K562 (cell line): ENCODE measurements around the gene PRXL2A. TPM values are rescaled to one million over a fixed set of nuclear protein-coding genes. Genes with fewer than 3 reads are reported as not detected.

Experiments used
- ATAC-seq: fragments of 200-7000 bp; cut with Tn5 transposase; 3 replicates; pipeline ENCODE4 v1.9.1; 2020; ENCODE audit warnings: moderate library complexity
- BruUV-seq: library from RNA; stranded (reverse); fragments of 400-500 nt; replicated peaks from 2 replicates; lab custom pipeline; 2021; lab: Mats Ljungman, UMichigan
- CTCF ChIA-PET: fragments of 300-600 bp; formaldehyde crosslinking; extraction: SDS; loops from one replicate; lab custom pipeline; 2021; ENCODE audit warnings: low intra/inter-chr PET ratio; lab: Yijun Ruan, JAX
- POLR2A ChIA-PET: fragments of 300-600, 350-650 bp; sonication (Branson Sonifier 250); formaldehyde crosslinking; extraction: SDS; loops from one replicate; lab custom pipeline; 2021; ENCODE audit warnings: antibody characterized with exemption, inconsistent platforms; lab: Yijun Ruan, JAX
- DNase-seq, 4 experiments: peaks; one replicate each; pipeline versions ENCODE4 v3.0.0 to v3.0.0-alpha.2; 2011 to 2018; ENCODE audit warnings: low spot score in 3 of 4, mixed read lengths in 3 of 4; ENCODE audit errors: extremely low read depth in 1 of 4
- FAIRE-seq: peaks from 2 replicates; lab custom pipeline; 2011; peaks lifted over from hg19 to GRCh38; lab: Jason Lieb, UNC
- H2AFZ ChIP-seq: 2 replicates; pipeline ENCODE4 v1.6.0; 2011; ENCODE audit warnings: low read depth, low read length, control low read depth, inconsistent platforms
- H3K27ac ChIP-seq: fragments of 200-600 bp; 3 replicates; pipeline ENCODE4 v1.8.0; 2011; ENCODE audit warnings: low read depth, mild to moderate bottlenecking, control low read depth, inconsistent platforms, low read length, moderate library complexity, mixed read lengths; ENCODE audit errors: extremely low read depth
- H3K27me3 ChIP-seq, 2 experiments: fragments of 300-600 bp in 1 of 2; 2 replicates in 1 of 2; 3 replicates in 1 of 2; pipeline versions ENCODE4 v1.6.0 to v1.8.0; 2011; ENCODE audit warnings: inconsistent platforms in 2 of 2, low read length in 2 of 2, mild to moderate bottlenecking in 1 of 2, mixed read lengths in 1 of 2, moderate library complexity in 1 of 2; ENCODE audit not compliant: control insufficient read depth in 2 of 2, insufficient read depth in 2 of 2
- H3K36me3 ChIP-seq: fragments of 300-600 bp; 3 replicates; pipeline ENCODE4 v1.8.0; 2011; ENCODE audit warnings: mild to moderate bottlenecking, low read length, inconsistent platforms; ENCODE audit not compliant: control insufficient read depth, insufficient read depth
- H3K4me1 ChIP-seq, 2 experiments: fragments of 200-600 bp in 1 of 2; replicated peaks in 1 of 2; 2 replicates in 1 of 2; 3 replicates in 1 of 2; pipeline versions ENCODE4 v1.5.1 to v1.8.0; 2011; ENCODE audit warnings: inconsistent platforms in 2 of 2, low read length in 2 of 2, mild to moderate bottlenecking in 1 of 2, mixed read lengths in 1 of 2, moderate library complexity in 1 of 2; ENCODE audit not compliant: control insufficient read depth in 2 of 2, insufficient read depth in 2 of 2
- H3K4me2 ChIP-seq: 2 replicates; pipeline ENCODE4 v1.6.1; 2011; ENCODE audit warnings: low read length, control low read depth, inconsistent platforms, mixed read lengths; ENCODE audit not compliant: insufficient read depth
- H3K4me3 ChIP-seq: fragments of 200-600 bp; sonication (generic), shearing (Covaris generic); 2 replicates; pipeline ENCODE4 v1.5.1; 2016; ENCODE audit warnings: control low read depth, inconsistent platforms
- H3K79me2 ChIP-seq: fragments of 200-600 bp; 3 replicates; pipeline ENCODE4 v1.8.0; 2011; ENCODE audit warnings: low read length, inconsistent platforms; ENCODE audit not compliant: control insufficient read depth, insufficient read depth
- H3K9ac ChIP-seq, 2 experiments: 2 replicates each; pipeline versions ENCODE4 v1.6.0 to v1.6.1; 2011; ENCODE audit warnings: low read depth in 2 of 2, low read length in 2 of 2, control low read depth in 1 of 2, inconsistent platforms in 1 of 2, mild to moderate bottlenecking in 1 of 2, mixed read lengths in 1 of 2; ENCODE audit not compliant: insufficient read depth in 1 of 2
- H3K9me1 ChIP-seq: one replicate; pipeline ENCODE4 v1.6.0; 2011; ENCODE audit warnings: inconsistent platforms, mild to moderate bottlenecking, low read length, moderate library complexity; ENCODE audit not compliant: control insufficient read depth, insufficient read depth
- H3K9me3 ChIP-seq: replicated peaks from 2 replicates; pipeline ENCODE4 v1.5.1; 2011; ENCODE audit warnings: low read depth, low read length, inconsistent platforms; ENCODE audit not compliant: control insufficient read depth, insufficient read depth
- H4K20me1 ChIP-seq: replicated peaks from 2 replicates; pipeline ENCODE4 v1.6.1; 2011; ENCODE audit warnings: low read length, inconsistent platforms, mixed read lengths; ENCODE audit not compliant: control insufficient read depth, insufficient read depth
- BRF2 ChIP-seq: IDR thresholded peaks from 3 replicates; pipeline ENCODE4 v1.6.1; 2011; ENCODE audit warnings: borderline replicate concordance, mild to moderate bottlenecking; ENCODE audit not compliant: insufficient read length, insufficient read depth
- CHD2 ChIP-seq: IDR thresholded peaks from 2 replicates; pipeline ENCODE4 v1.6.1; 2011; ENCODE audit warnings: low read depth, low read length
- EP300 ChIP-seq: IDR thresholded peaks from 2 replicates; pipeline ENCODE4 v1.6.1; 2012; ENCODE audit warnings: low read length, improper control_type of control experiment
- ETV6 ChIP-seq, 3 experiments: fragments of 150-350 bp in 1 of 3; sonication (generic) in 1 of 3; formaldehyde crosslinking in 1 of 3; IDR thresholded peaks; 2 replicates each; pipeline versions ENCODE4 v1.6.1 to v1.8.0; 2014 to 2022; ENCODE audit warnings: borderline replicate concordance in 2 of 3, low read depth in 2 of 3, antibody characterized with exemption in 1 of 3, low read length in 1 of 3, mild to moderate bottlenecking in 1 of 3, missing genetic modification reagents in 1 of 3
- EWSR1 ChIP-seq: fragments of 450-650 bp; IDR thresholded peaks from 2 replicates; pipeline ENCODE4 v1.6.1; 2018; ENCODE audit warnings: borderline replicate concordance, mild to moderate bottlenecking, low read depth, moderate library complexity; ENCODE audit not compliant: partially characterized antibody
- FOXM1 ChIP-seq, 2 experiments: fragments of 450-650 bp in 1 of 2; sonication (generic) in 1 of 2; formaldehyde crosslinking in 1 of 2; IDR thresholded peaks; 2 replicates each; pipeline versions ENCODE4 v1.6.1 to v1.9.0; 2017 to 2022; ENCODE audit warnings: low read depth in 2 of 2, mild to moderate bottlenecking in 2 of 2, missing genetic modification reagents in 1 of 2, moderate library complexity in 1 of 2
- HOXB6 ChIP-seq: fragments of 250-450 bp; sonication (Bioruptor Pico); IDR thresholded peaks from 2 replicates; pipeline ENCODE4 v1.5.1; 2022; ENCODE audit warnings: mild to moderate bottlenecking, borderline replicate concordance
- NCOA2 ChIP-seq, 2 experiments: fragments of 450-650 bp; IDR thresholded peaks; 2 replicates each; pipeline ENCODE4 v1.6.1; 2018; ENCODE audit warnings: mild to moderate bottlenecking in 2 of 2, moderate library complexity in 1 of 2; ENCODE audit not compliant: partially characterized antibody in 2 of 2
- RFX1 ChIP-seq: fragments of 450-650 bp; IDR thresholded peaks from 2 replicates; pipeline ENCODE4 v1.6.1; 2016; ENCODE audit warnings: mild to moderate bottlenecking, moderate library complexity
- STAT5A ChIP-seq: IDR thresholded peaks from 2 replicates; pipeline ENCODE4 v1.6.1; 2012; ENCODE audit warnings: low read length, inconsistent platforms, borderline replicate concordance
- TAL1 ChIP-seq: fragments of 450-650 bp; IDR thresholded peaks from 2 replicates; pipeline ENCODE4 v1.6.1; 2016; ENCODE audit warnings: mild to moderate bottlenecking
- UBTF ChIP-seq, 2 experiments: IDR thresholded peaks; 2 replicates each; pipeline ENCODE4 v1.6.1; 2012; ENCODE audit warnings: improper control_type of control experiment in 2 of 2, low read depth in 2 of 2, low read length in 2 of 2, borderline replicate concordance in 1 of 2
- XRCC3 ChIP-seq: fragments of 450-650 bp; IDR thresholded peaks from 2 replicates; pipeline ENCODE4 v1.6.1; 2017; ENCODE audit warnings: mild to moderate bottlenecking, moderate library complexity
- ZNF75A ChIP-seq: fragments of 450-650 bp; formaldehyde crosslinking; IDR thresholded peaks from 2 replicates; pipeline ENCODE4 v1.4.0; 2020; ENCODE audit warnings: mild to moderate bottlenecking
- WGBS: fragments of 100-300 bp; shearing (Covaris generic); methylation state at CpG from one replicate; pipeline ENCODE4 v1.1.6; 2016; ENCODE audit warnings: low coverage, mixed read lengths; ENCODE audit not compliant: insufficient coverage; ENCODE audit errors: missing lambda C conversion rate; 5-methylcytosine and 5-hydroxymethylcytosine counted together
- in situ Hi-C: fragments of 300-500 bp; cut with MboI; formaldehyde crosslinking; loops from 4 replicates; pipeline ENCODE4 v1.15.0; 2018; ENCODE audit warnings: inconsistent platforms, mixed read lengths
- intact Hi-C: fragments of 100-400 bp; cut with micrococcal nuclease; formaldehyde crosslinking; loops from 2 replicates; pipeline ENCODE4 v1.14.2; 2022
- polyA plus RNA-seq, 8 experiments: library from polyadenylated mRNA; depleted of rRNA in 4 of 8; stranded (reverse) in 5 of 8; unstranded in 3 of 8; fragments of >200 nt; fragmentation: Nextera tagmentation in 2 of 8; fragmentation: Illumina TruSeq in 1 of 8; extraction: Ambion mirVana in 2 of 8; extraction: Trizol in 1 of 8; gene quantifications; 2 replicates each; pipeline versions ENCODE4 v1.2.1 to v1.2.3, GENCODE V29; 2011 to 2014; ENCODE audit warnings: inconsistent platforms in 1 of 8, missing spikeins in 1 of 8
- total RNA-seq, 7 experiments: library from RNA; depleted of rRNA in 6 of 7; stranded (reverse); fragments of >200 nt in 6 of 7; fragmentation: Illumina TruSeq in 2 of 7; extraction: Trizol in 2 of 7; gene quantifications; 2 replicates each; pipeline versions ENCODE4 v1.2.1 to v1.2.3, GENCODE V29; 2011 to 2021; ENCODE audit warnings: low replicate concordance in 1 of 7
- TF ChIP-seq, protein P1 (sequence below): sonication (generic); formaldehyde crosslinking; IDR thresholded peaks from 2 replicates; pipeline ENCODE4 v1.8.1; 2023; ENCODE audit warnings: mild to moderate bottlenecking, missing genetic modification reagents
- TF ChIP-seq, protein P2 (sequence below): fragments of 250-450 bp; sonication (Bioruptor Pico); IDR thresholded peaks from 2 replicates; pipeline ENCODE4 v1.8.0; 2021; ENCODE audit warnings: moderate library complexity, mild to moderate bottlenecking, inconsistent platforms

PRXL2A gene
- total and polyA plus RNA-seq, 9 of the 15 experiments (the other 6 are each of a cell fraction or from before 2014, with no cell fraction given), result 0.14 to 1.2 (median 0.75) TPM

- TF ChIP-seq, protein P1, sequence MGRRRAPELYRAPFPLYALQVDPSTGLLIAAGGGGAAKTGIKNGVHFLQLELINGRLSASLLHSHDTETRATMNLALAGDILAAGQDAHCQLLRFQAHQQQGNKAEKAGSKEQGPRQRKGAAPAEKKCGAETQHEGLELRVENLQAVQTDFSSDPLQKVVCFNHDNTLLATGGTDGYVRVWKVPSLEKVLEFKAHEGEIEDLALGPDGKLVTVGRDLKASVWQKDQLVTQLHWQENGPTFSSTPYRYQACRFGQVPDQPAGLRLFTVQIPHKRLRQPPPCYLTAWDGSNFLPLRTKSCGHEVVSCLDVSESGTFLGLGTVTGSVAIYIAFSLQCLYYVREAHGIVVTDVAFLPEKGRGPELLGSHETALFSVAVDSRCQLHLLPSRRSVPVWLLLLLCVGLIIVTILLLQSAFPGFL (CRISPR knock-in tag), result no peak
- TF ChIP-seq NCOA2 (IDR thresholded peaks at IDR 0.05; ENCODE audit: partially characterized antibody in 2 of 2), result no peak
- TF ChIP-seq TAL1, result no peak
- TF ChIP-seq CHD2, result no peak
- no peak for TF ChIP-seq EP300
- no peak for TF ChIP-seq BRF2
- no peak for TF ChIP-seq ETV6 (IDR thresholded peaks at IDR 0.05; ENCODE audit: borderline replicate concordance in 1 of 2, low read depth in 2 of 2, low read length in 1 of 2)
- no peak for TF ChIP-seq ETV6 (CRISPR knock-in tag; IDR thresholded peaks at IDR 0.05; ENCODE audit: borderline replicate concordance)
Measured at GRCh38 chr10:80433134-80433533, 24.8 kb downstream of the PRXL2A start (continued).

GRCh38 chr10:80436446-80437098, 28.2 kb downstream of the PRXL2A start:
- intact Hi-C loops (no loop called here), in situ Hi-C loops (no loop called here)
- no peak overlapping the region for H2AFZ ChIP-seq
- no peak for ATAC-seq
- no peaks in the 10 kb centered on the region for H3K9me1 ChIP-seq
- no peaks in the 10 kb centered on the region for H3K4me1 ChIP-seq
- 2% methylated on average over 6 of the region's 6 CpGs for WGBS
- FAIRE-seq, result no peak
- no TSS peak for BruUV-seq
- peaks cover 28 to 32% of the 10 kb centered on the region in 2 experiments for H3K27me3 ChIP-seq
- H4K20me1 ChIP-seq, result no peaks in the 10 kb centered on the region
- no peak overlapping the region for H3K27ac ChIP-seq
- H3K9me3 ChIP-seq, result no peaks in the 10 kb centered on the region; the same call in 1 of the 2 replicates
- no peaks in the 10 kb centered on the region for H3K36me3 ChIP-seq
- no peaks in the 10 kb centered on the region for H3K79me2 ChIP-seq
- ChIA-PET CTCF (no interaction called here), POLR2A (no interaction called here)
- no peak for DNase-seq
- no peak overlapping the region for H3K9ac ChIP-seq
- H3K4me2 ChIP-seq, result no peak overlapping the region
- no peak overlapping the region for H3K4me3 ChIP-seq
- no peak for TF ChIP-seq XRCC3
- TF ChIP-seq, protein P2, sequence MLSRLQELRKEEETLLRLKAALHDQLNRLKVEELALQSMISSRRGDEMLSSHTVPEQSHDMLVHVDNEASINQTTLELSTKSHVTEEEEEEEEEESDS (CRISPR knock-in tag), result no peak
- no peak for TF ChIP-seq RFX1
- TF ChIP-seq STAT5A, result no peak
- no peak for TF ChIP-seq UBTF (IDR thresholded peaks at IDR 0.05; ENCODE audit: borderline replicate concordance in 1 of 2, low read depth in 2 of 2, low read length in 2 of 2)
- no peak for TF ChIP-seq ZNF75A (CRISPR knock-in tag)
- no peak for TF ChIP-seq FOXM1 (IDR thresholded peaks at IDR 0.05; ENCODE audit: low read depth)
- no peak for TF ChIP-seq FOXM1 (CRISPR knock-in tag; IDR thresholded peaks at IDR 0.05; ENCODE audit: low read depth)
- no peak for TF ChIP-seq HOXB6 (CRISPR knock-in tag)
- no peak for TF ChIP-seq EWSR1
